IPS DF 4.7 (cell line): ENCODE measurements around the gene CHST5.
"Not testable (repeated sequence)": the region's sequence is repeated elsewhere in the genome, so short reads cannot be mapped to it uniquely, and the experiment has no call there.

ENCODE experiments used
- DNase-seq: peaks from one replicate; pipeline ENCODE4 v3.0.0-alpha.2; 2013; ENCODE audit warnings: low spot score; ENCODE audit errors: extremely low read depth

CHST5 gene

DNA sequence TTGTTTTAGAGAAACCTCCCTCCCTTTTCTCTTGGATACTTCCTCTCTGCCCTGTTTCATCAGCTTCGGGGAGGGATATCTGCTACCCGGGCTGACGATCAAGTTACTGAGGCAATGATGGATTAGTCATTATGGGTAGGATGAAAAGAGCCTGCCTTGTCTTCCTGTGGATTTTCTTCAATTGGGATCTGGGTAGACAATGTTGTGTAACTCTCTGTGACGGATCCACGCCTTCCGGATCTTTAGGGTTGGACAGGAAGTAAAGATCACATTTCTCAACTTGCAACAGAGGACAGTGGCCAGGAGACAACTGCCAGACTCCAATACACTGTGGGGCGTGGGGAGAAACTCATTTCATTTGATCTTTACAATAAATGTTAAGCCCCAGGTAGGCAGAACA lies 29.3 kb downstream of the CHST5 start:
- no peak for DNase-seq

DNA sequence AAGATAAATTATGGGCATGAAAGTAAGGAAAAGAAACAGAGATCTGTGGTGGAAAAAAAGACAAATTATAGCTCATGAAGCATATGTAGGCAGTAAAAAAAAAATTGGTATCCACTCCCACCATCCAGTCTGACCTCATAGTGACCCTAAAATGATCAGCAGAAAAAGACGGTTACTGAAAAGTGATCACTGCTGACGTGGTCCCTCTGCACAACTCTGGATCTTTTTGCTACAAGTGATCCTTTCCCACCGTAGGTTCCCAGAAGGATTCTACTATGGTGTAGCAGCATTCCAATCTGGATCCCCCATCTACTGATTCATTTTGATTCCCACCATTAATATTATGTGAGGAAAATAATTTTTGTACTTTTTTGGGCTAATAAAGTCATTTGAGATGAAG lies 29.8 kb downstream of the CHST5 start:
- DNase-seq, result no peak

DNA sequence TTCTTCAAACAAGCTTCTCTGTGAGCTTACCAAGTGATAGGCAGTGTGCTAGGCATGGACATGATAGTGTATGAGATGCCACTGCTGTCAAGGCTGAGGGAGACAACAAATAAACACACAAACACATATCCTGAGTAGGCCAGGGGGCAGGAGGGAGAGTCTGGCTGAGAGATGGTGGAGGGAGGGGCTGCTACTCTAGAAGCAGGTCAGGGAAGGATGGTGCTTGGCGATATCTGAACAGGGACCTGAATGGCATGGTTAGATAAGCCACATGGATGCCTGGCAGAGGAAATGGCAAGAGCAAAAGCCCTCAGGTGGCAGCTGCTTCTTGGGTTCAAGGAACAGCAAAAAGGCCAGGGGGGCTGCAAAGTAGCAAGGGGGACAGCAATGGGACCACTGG lies 32.1 kb downstream of the CHST5 start:
- no peak for DNase-seq

DNA sequence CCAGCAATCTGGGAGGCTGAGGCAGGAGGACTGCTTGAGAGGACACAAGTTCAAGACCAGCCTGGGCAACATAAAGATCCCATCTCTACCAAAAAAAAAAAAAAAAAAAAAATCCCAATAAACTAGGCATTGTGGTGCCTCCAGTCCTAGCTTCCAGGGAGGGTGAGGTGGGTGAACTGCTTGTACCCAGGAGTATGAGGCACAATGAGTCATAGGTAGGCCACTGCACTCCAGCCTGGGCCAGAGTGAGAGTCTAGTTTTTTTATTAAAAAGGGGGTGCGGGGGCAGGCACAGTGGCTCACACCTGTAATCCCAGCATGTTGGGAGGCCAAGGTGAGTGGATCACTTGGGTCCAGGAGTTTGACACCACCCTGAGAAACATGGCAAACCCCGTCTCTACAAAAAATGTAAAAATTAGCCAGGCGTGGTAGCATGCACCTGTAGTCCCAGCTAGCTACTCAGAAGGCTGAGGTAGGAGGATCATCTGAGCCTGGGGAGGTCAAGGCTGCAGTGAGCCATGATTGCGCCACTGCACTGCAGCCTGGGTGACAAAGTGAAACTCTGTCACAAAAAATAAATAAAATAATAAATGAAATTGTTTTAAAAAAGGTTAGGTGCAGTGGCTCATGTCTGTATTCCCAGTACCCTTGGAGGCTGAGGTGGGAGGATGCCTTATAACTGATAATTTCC lies 32.8 kb downstream of the CHST5 start:
- no peak for DNase-seq

DNA sequence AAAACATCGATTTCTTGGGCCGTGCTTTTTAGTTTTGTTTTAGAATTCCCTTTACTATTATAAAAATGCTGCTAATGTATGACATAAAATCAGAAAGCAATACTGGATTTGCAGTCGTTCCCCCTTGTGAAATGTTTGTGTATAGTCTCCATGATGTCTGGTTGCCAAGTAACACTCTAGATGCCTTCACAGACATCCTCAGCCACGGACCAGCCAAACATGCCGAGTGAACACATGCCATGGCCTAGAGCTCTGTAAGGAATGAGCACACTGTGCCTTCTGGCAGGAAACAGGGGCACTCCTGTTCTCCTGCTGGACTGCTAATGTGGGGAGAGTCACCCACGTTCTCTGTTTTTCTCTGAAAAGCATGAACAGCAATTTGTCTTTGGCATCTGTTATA lies 34.1 kb downstream of the CHST5 start:
- DNase-seq, result not testable (repeated sequence)

DNA sequence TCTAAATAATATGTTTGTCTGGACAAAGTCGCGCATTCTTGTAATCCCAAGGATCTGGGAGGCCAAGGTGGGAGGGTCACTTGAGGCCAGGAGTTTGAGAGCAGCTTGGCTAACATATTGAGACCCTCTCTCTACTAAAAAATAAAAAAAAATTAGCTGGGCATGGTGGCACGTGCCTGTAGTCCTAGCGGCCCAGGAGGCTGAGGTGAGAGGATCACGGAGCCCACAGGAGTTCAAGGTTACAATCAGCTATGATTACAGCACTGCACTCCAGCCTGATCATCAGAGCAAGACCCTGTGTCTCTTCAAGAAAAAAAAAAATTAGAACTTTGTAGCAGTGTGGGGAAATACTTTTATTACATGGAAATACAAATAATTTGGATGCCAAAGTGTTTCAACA lies 34.5 kb downstream of the CHST5 start:
- no peak for DNase-seq

DNA sequence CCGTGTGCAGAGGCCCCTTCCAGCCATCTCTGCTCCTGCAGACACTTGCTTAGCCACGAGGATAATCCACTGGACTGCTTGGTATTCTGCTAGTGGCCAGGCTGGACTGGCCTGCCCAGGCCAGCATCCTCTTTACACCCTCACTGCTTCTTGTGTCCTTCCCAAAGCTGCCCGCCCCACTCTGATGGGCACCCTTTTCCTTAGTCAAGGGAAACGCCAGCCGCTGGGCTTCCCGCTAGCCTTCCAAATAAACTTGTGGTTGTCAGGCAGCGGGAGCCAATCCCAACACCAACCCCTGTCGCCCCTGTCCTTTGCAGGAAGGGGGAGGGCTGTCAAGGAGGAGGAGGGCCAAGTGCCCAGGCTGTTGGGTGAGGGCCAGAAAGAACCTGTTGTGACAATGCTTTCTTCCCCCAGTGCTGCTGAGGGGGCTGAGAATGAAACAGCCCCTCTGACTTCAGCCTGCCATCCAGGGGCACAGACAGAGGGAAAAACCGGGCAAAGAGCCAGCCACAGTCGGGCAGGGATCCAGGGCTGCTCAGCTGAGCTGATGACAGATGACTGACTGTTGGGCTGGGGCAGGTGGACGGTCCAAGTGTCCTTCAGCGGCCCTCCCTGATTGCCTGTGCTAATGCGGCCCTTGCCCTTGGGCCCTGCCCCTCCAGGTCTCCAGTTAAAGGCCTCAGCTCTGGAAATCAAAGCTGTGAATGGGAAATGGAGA lies 37.1 kb downstream of the CHST5 start:
- DNase-seq, result not testable (repeated sequence)

DNA sequence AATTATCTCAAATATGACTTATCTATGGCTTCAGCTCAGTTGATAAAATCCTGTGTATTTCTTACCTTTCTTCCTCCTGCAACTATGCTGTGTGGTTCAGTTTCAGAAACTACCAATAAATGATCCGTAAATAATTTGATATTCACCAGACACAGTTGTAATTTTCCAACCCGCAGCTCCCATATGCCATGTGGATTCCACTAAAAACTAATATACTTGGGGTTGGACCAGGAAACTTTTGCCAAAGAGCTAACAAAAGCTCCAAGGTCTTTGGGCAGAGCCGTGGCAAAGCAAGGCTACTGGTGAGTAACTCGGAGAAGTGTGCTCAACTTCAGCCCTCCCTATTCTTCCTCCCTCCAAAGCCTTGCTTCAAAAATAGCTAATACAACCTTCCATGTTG lies 38.4 kb downstream of the CHST5 start:
- DNase-seq, result no peak

DNA sequence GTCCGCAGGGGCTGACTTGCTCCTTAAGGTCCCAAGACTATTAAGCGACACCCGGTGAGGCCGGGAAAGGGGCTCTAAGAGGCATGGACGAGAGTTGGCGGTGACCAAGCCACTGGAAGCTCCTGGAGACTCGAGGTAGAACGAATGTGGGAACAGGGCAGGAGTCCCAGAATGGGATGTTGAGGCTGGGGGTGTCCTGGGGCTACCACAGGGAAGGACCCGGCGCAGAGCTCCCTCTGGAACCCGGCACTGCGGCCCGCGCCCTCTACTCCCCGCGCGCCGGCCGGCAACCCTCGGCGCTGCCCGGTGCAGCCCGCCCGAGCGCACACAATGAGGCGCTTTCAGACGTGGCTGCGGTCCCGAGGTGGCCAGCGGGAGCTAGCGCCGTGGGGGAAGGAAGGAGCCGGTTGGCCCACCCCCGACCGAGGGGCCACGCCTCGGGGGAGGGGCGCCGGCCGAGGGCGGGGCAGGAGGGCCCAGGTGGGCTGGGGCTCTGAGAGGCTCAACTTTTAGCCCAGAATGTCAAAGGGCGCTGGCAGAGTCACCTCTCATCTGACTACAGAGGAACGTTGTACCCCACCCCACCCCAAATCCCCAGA lies 40.7 kb downstream of the CHST5 start, which contains the start of gene CHST6:
TSS of gene CHST6 (minus strand) at position 366 of the 599 bp plus-strand sequence. CDS start 15,613 bp downstream, outside the sequence.
- no peak for DNase-seq

DNA sequence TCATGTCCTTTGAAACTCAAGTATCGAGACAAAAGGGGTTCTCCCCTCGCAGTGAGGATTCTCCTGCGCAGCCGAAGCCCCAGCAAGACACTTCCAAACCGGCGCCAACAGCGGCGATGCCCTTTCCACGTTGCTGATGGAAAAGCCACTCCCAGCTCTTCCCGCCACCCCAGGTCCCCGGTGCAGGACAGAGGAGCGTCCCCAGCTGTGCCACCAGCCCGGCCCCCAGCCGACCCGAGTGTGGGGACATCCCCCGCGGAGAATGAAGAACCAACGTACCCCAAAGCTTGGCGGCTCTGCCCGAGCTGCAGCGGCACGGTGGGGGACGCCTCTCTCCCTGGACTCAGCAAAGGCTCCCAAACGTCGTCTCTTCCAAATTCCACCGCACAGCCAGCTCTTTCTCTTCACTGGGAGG lies 41.2 kb downstream of the CHST5 start:
- no peak for DNase-seq

DNA sequence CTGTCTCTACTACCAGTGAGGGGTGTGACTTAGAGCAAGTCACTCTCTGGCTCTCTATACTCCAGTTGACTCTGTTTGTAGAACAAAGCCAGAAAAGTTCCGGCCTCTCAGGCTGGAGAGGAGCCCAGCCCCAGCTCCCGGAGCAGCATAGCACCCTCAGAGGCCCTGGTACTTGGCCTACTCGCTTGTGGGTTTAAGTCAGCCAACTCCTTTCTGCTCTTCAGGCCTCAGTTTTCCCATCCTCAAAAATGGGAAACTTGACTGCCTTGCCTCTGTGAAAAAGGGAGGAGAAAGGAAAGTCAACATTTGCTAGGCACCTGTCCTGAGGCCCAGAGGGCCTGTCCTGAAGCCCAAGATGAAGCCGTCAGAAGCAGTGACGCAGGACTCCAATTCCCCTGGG lies 41.7 kb downstream of the CHST5 start:
- no peak for DNase-seq

DNA sequence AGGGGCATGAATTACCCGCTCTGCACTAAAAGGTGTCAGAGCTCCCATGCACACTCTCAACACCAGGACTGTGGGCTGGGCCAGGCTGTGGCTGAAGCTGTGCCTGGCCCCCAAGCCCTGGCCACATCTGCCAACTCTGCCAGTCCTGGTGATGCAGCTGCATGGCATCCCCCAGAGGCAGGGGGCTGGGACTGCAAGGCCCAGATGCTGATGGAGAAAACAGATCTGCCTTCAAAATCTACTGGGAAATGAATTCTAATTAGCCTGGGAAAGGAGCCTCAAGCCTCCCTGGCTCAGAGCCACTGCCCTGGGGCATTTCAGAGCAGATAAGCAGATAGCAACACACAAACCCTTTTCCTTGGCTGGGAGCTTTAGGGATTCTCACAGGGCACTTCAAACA lies 44.0 kb downstream of the CHST5 start:
- DNase-seq, result no peak

DNA sequence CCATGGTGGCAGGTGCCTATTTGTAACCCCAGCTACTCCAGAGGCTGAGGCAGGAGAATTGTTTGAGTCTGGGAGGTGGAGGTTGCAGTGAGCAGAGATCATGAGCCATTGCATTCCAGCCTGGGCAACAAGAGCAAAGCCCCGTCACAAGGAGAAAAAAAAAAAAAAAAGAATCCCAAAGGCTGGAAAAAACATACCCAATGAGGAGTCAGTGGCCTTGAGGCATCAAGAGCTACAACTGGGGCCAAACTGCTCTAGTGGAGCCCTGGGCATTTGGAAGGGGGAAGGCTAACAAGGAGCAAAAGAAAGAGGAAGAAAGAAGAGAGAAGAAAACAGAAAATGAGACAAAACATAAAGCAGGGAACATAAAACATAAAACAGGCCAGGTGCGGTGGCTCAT lies 47.6 kb downstream of the CHST5 start:
- no peak for DNase-seq

DNA sequence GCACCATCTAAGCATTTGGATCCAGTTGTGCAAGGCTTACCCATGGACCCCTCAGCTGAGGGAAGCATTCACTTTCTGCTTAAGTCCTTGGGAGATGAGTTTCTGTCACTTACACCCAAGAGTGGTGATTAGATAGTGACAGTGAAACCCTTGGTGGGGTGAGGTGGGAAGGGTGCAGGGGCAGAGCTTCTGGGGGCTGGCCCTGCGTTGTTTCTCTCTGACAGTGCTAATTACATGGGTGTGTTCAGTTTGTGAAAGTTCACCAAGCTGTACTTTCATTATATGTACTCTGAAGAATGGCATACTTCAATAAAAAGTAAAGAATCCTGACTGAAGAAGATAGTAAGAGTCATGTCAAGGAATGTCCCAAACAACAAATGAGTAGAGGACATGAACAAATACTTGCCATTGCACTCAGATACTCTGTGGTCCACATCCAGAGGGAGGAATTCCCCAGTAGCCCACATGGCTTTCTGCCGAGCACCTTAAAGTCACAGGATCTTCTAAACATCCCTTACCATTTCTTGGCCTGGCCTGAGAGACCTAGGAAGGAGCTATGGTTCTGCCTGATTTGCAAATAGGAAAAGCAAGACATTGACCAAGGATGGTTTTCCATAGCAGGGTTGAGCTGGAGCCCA lies 49.1 kb downstream of the CHST5 start:
- DNase-seq, result no peak

DNA sequence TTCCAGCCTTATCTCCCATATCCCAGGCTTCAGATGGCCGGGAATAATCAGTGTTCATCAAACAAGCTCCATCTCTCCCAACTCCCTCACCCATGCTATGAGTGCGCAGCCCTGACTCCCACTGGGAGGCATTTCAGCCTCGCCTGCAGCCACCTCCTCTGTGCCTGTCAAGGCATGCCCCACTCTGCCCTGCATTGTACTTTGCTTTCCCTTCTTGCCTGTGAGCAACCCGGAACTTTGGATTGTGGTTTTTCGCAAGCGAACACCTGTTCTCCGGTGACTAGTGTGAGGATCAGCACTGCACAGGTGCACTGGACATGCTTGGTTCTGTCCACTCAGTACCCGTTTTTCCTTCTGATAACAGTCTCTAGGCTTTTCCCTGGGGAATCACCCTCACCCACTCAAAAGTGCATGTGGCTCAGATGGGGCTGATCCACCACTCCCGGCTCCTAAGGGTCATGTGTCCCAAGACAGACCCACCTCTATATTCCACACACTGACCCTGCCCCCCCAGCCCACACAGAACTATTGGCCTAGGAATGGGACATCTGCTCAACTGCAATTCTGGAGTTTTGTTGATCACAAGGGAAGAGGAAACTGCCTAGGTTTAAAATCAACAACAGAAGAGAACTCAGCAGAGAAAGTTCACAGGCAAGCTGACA lies 49.8 kb downstream of the CHST5 start:
- DNase-seq, result no peak

DNA sequence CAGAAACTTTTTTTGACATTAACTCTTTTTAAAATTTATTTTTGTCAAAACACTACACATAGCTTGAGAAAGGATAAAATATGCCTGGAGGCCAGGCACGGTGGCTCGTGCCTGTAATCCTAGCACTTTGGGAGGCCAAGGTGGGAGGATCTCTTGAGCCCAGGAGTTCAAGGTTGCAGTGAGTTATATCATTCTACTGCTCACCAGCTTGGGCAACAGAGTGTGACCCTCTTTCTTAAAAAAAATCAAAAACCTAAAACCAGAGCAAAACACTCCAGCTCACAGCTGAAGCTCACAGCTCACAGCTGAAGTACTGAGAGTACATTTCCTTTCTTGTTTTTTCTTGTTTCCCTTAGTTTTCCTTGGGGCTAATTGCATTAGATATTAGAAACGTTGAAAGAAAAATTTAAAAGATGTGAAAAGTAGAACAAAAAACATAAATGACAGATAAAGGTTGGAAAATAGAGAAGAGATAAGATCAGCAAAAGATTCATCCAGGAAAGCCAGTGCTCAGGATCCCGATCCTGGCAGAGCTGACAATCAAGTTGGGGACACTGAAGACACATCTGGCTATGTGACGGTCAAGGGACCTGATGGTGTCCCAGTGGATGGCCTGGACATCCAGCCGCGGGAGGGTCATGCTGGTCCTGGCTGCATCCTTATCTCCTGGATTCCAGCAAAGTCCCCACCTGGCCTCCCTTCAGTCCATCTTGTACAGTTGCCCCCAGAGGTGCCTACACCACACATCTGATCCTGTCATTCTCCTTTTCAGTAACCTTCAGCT lies 50.5 kb downstream of the CHST5 start:
- DNase-seq, result no peak

DNA sequence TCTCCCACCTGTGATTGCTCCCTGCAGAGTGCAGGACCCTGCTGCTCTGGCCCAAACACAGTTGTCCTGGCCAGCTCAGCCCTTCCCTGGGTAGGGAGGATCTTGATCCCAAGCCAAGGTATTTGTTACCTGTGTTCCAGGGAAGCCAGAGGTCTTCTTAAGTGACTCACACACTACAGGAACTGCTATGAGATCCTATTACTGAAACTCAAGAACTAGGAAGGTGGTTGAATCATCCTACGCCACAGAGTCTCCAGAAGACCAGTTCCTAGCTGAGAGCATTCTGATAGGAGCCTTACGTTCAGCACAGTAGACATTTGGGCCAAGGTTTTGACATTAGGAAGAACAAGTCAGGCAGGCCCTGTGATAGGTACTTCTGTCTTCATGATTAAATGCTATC lies 52.7 kb downstream of the CHST5 start:
- DNase-seq, result no peak

DNA sequence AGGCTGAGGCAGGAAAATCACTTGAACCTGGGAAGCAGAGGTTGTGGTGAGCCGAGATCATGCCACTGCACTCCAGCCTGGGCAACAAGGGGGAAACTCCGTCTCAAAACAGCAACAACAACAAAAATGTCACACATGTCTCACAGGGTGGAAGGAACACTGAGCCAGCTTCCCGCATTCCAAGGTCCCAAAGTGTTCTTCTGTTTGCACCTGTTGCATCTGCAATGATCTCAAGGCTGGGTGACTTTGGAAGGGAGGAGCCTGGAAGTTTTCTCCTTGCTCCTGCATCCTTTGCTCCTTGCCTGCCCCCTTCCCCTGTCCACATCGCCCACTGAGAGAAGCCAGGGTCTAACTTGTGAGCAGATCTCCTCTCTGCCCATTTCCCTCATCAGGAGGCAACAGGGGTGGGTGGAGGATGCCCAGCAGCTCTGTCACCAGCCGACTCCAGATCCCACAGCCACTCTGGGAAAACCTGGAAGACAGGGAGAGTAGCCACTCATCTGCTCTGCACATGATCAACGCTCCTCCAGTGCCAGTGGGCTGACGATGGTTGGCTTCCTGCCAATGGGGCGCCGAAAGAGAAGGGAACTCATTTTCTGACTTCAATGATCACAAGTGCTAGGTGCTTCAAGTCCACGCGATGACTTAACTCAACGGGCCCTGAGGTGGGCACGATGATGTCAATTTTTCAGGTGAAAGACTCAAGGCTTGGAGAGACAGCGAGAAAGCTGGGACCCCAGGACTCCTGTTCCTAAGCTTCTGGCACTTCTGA lies 53.3 kb downstream of the CHST5 start:
- DNase-seq, result no peak

DNA sequence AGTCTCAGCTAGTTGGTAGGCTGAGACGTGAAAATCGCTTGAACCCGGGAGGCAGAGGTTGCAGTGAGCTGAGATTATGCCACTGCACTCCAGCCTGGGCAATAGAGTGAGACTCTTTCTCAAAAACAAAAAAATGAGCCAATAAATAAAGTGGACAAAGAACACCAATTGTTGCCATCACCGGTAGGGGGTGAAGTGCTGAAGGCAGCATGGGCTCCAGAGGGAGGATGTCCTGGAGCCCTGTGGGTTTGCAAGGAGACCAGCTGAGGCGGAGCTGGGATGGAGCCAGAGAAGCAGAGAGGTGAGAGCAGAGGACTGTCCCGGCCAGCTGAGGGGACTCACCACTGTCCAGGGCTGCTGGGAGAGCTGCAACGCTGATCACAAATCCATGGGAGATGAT lies 54.4 kb downstream of the CHST5 start:
- DNase-seq, result no peak

DNA sequence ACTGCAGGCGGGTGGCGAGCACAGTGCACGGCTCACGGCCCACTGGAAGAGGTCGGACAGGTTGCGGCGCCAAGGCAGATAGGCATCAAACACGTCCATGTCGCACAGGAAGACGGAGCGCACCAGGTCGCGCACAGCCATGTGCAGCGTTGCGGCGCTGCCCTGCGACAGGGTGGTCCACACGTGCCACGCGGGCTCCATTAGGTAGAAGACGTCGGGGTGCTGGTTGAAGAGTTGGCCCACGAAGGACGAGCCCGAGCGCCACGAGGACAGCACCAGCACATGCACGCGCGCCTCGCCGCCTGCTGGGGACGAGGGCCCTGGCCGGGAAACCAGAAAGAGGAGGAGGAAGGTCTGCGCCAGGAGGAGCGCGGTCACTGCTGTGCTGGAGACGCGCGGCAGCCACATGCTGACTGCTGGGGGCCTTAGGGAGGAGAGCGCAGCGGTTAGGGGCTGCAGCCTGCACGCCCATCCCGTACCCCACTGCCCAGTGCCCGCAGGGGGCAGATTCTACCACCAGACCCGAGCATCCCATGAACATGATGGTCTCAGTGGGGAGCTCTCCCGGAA lies 56.4 kb downstream of the CHST5 start:
- DNase-seq, result no peak
